GM18499 (cell line): ENCODE data around the gene SLC23A3.

Experiments
- ATAC-seq: cut with Tn5 transposase; IDR thresholded peaks from one replicate; pipeline ENCODE4 v1.9.1; 2021; ENCODE audit warnings: moderate number of reproducible peaks; ENCODE audit not compliant: insufficient read depth, unreplicated experiment

Gene SLC23A3, protein sequence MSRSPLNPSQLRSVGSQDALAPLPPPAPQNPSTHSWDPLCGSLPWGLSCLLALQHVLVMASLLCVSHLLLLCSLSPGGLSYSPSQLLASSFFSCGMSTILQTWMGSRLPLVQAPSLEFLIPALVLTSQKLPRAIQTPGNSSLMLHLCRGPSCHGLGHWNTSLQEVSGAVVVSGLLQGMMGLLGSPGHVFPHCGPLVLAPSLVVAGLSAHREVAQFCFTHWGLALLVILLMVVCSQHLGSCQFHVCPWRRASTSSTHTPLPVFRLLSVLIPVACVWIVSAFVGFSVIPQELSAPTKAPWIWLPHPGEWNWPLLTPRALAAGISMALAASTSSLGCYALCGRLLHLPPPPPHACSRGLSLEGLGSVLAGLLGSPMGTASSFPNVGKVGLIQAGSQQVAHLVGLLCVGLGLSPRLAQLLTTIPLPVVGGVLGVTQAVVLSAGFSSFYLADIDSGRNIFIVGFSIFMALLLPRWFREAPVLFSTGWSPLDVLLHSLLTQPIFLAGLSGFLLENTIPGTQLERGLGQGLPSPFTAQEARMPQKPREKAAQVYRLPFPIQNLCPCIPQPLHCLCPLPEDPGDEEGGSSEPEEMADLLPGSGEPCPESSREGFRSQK

DNA sequence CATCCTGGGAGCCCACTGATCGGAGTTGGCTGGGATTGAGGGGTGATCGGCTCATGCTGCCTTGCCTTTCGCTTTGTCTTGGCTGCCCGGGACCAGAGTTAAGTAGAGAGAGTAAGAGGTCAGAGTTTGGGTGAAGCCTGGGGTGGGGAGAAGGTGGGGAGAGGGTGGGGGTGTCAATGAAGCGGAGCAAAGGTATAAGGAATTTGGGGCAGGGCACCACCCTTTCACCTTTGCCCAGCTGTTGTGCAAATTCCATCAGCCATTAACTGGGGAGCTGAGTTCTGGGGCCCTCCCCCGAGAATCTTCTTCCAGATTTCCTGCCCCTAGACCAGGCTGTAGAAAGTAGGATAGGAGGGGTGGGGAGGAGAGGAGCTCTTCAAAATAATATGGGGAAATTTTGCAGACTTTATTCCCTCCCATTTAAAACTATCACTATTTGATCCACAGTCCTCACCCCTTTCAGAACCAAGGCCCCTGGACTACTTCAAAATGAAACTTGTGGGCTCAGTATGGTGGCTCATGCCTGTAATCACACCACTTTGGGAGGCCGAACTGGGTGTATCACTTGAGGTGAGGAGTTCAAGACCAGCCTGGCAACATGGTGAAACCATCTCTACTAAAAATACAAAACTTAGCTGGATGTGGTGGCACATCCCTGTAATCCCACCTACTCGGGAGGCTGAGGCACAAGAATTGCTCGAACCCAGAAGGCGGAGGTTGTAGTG, at the start of gene SLC23A3:
Gene SLC23A3, minus strand, starts transcription at position 100 of the 725 bp plus-strand sequence. Its CDS starts 45 bp downstream, at position 55.
- ATAC-seq: no peak

DNA sequence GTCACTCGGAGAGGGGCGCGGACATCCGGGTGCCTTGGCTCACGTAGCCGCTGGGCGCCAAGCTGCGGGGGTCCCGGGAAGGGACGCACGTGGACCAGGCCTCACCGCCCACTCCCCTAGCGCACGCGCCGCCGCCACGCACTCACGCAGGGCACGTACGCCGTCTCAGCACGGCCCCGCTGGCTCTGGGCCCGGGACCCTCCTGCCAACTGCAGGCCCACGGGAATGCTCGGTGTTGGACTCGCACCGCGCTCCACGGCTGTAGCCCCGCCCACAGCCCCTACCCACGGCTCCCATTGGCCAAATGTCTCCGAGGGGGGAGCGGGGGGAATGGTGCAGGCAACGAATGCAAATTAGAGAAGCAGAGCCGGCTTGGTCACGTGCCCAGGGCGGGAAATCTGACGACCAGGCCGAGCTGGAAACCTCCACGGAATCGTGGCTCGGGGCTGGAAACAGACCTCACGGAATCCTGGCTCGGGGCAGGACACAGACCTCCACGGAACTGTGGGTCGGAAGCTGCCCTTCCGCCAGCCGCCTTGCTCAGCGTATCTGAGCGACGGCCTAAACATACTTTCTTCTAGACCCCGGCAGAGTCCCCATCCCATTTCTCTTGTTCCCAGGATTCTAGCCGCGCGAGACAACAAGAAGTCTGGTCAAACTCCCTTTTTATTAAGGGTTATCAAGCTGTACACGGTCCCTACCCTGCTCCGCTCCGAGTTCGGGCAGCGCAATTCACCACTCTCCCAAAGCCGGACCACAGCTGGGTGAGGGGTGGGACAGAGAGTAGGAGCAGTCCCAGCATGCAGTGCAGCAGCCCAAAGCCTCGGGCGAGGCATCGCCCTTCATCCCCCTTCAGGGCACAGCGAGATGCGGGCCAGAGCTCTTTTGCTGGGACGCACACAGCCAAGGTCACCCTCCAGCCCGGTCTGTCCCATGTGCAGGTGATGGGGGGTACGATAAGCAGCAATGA, 49.2 kb upstream of the SLC23A3 start, which contains the start of gene ABCB6:
Gene ABCB6, minus strand, starts transcription at position 227 of the 970 bp plus-strand sequence. CDS start 285 bp downstream, outside the sequence.
- ATAC-seq: peak; percentile 35

DNA sequence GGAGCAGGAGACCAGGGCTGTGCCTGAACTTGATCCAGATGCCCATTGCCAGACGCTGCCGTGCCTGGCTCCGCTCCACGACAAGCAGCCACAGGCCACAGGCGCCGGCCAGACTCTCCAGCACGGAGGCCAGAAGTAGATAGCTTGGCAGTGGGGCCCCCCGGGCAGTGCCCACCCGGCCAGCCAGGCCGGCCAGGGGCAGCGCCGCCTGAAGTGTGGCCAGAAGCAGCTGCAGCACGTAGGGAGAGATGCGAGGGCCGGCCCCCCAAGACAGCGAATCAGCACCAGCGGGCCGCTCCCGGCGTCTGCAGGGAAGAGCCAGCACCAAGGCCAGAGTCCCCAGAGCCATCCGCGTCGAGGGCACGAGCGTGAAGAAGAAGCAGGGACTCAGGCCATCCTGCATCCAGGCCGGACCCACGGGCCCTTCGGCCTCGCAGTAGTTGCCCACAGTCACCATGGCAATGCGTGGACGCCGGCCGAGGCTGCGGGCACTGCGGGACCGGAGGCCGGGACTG, 48.4 kb upstream of the SLC23A3 start:
- ATAC-seq: peak; percentile 11

DNA sequence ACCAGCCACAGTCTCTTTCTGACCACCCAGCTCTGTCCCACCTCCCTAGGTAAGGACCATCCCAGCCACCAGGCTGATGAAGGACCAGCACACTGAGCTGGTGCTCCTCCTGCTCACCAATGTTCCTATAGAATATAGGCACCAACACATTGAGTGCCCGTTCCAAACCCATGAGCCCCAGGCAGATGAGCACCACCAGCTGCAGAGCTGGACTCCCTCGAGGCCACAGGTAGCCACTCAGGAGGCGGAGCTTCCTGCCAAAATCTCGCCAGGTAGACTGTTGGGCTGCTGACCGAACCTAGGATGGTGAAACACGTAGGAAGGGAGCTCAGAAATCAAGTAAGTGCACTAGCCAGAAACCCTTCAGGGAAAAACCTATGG, 46.7 kb upstream of the SLC23A3 start:
- ATAC-seq: no peak

DNA sequence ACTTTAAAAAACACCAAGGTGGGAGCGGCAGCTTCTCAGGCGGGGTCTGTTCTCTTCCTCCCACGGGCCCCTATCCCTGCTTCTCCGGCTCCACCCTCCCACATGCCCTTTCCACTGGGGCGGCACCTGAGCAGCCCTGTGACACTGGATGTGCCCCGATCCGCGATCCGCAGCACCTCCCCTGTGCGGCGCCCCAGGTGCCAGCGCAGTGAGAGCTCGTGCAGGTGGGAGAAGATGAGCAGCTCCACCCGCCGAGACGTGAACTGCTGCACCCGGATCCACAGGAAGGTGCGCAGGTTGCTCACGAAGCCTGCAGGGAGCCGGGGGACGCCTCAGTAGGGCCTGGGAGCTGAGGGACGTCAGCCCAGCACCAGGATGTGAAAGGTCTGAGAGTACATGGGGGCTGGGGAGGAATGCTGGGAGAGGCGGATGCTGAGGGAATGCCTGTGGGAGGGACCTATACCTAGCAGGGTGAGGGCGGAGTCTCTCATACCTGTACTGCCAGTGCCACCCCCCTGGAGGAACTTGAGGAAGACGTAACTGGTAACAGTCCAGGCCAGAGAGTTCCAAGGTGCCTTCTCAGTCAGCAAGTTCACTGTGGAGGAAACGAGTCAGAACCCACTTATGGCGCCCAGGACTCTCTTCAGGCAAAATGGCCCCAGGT, 46.2 kb upstream of the SLC23A3 start:
- no peak for ATAC-seq

DNA sequence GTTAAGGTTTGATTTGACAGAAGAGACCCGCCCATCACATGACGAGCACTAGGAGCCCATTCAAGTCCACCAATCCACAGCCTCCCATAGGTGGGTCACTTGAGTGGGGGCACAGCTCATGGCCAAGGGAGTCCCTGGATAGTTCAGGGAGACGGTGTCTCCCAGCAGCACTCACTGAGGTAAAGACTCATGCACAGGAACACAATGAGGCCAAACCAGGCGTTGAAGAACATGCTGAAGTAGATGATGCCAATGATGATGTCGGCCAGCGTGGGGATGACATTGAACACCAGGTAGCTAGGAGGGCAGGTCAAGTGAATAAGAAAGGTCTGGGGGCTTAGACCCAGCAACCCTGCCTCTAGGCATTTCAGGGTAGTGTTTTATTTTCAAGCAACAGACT, 45.0 kb upstream of the SLC23A3 start:
- ATAC-seq: no peak

DNA sequence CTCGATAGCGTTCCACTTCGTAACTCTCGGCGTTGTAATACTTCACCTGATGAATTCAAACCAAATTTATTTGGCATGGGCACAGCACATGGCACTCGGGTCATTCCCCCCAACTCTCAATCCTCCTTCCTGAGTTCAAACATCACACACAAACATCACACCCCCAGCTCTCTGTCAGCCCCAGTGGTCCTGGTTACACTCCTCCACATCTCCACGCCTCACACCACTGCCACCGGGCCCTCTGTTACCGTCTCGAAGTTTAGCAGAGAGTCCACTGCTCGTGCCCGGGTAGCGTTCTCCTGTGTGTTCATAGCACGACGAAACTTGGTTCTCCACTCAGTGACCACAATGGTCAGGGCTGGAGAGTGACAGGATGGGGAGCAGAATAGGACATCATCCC, 44.3 kb upstream of the SLC23A3 start:
- ATAC-seq: no peak

DNA sequence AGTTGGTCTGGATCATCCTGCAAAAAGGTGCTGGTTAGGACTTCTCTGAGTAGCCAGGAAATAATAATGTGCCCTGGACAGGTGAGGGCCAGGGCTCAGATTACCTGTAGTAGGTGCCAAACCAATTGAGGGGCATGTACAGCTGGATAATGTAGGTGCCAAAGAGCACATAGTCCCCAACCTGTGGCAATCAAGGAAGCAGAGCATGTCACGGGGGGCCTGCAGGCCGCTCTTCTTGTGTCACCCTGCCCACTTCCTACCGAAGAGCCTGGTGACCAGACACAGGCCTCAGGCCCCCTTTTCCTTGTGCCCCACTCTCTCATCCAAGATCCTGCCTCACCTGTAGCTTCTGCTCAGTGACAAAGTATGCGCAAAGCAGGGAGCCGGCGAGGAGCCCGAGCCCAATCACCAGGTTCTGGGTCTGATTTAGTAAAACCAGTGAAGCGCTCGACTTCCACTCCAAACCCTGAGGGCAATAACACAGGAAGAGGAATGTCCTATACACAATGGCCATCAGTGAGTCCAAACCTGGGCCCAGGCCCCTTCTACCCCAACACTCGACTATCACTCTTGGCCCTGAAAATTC, 43.8 kb upstream of the SLC23A3 start:
- no peak for ATAC-seq

DNA sequence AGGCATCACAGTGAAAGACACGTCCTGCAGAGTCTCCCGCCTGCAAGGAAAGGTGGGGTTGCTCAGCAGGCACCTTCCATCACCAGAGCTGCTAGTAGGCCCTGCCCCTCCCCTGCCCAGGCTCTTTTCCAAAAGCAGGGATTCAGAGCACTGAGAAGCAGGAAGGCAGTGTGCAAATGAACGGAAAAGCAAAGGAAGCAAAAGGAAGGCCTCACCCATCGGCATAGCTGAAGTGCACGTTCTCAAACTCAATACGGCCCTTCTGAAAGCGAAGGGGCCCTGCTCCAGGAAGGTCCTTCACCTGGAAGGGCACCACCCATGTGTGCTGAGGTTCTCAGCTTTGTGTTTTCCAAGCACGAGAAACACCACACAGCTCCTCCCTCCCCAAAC, 43.2 kb upstream of the SLC23A3 start:
- no peak for ATAC-seq

DNA sequence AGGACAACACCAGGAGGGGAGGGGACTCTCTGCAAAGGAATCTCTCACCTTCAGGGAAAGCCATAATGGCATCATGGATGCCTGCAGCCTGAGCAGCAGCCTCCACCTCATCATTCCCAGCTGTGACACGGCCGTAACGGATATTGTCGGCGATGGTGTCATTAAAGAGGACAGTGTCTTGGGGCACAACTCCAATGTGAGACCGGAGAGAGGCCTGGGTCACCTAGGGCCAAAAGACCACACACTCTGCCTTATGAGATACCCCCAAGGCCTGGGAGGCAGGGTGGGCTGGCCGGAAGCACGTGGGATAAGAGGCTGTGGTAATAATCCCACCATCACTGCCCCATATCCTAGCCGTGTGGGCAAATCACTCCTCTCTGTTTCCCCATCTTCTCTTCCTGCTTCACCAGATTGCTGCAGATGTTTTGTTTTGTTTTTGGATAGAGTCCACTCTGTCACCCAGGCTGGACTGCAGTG, 41.1 kb upstream of the SLC23A3 start:
- ATAC-seq: no peak

DNA sequence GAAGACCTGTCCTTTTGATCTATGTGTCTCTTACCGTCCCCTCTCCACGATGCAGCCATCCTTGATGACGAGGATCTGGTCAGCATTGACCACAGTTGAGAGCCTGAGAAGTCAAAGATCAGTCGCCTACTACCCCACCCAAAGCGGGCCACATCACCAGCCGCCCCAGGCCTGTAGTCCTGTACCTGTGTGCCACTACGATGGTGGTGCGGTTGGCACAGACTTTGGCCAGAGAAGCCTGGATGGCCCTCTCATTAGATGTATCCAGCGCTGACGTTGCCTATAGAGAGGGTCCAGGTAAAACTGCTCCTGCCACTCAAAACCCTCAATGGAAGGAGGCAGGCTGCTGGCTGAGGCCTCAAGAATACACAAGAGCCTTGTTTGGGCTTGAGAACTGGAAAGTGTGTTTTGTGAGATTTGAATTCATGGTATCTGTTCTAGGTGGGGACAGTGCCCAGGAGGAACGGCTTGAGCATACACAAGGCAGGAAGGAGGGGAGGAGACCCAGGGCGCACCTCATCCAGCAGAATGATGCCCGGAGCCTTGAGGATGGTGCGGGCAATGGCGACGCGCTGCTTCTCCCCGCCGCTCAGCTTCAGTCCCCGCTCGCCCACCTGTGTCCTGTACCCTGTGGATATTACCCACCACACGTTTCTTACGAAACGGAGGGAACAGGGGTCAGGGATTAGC, 40.5 kb upstream of the SLC23A3 start:
- ATAC-seq: no peak

DNA sequence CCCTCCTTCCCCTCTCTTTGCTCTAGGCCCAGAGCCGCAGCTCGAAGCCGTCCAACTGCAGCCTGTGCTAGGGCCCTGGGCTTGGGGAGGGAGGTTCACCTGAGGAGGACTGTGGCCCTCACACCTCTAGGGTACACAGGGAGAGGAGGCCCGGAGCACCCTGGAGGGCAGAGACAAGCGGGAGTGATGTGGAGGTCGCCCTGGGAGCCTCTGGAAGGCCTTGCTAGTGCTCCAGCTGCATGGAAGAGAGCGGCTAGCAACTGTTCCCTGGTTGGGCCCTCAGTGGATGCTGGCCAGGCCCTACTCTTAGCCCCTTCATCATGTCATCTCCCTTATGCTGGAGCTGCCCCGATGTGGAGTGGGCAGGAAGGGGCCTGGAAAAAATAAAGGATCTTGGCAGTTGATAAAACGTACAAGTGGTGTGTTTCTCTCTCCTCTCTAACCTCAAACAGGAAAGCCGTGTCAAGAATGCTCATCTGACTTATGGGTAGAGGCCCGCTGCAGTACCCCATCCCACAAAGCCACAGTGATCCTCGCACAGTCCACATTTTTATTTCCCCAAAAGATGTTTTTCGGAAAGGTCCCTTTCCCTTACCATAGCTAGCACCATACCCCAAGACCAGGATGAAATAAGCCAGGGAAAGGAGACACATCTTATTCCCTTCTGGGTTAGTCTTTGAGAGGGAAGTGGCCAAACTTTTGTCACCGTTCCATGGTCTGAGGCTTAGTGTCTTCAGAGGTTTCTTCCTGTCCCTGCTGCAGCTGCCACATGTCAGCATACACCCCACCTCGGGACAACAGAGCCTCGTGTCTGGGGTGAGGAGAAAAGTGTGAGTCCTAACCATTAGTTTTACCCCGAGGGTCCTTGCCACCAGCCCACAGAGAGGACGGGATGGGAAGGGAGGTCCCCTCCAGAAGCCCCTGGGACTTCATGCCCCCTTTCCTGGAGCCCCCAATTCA, 39.7 kb upstream of the SLC23A3 start:
- ATAC-seq: no peak

DNA sequence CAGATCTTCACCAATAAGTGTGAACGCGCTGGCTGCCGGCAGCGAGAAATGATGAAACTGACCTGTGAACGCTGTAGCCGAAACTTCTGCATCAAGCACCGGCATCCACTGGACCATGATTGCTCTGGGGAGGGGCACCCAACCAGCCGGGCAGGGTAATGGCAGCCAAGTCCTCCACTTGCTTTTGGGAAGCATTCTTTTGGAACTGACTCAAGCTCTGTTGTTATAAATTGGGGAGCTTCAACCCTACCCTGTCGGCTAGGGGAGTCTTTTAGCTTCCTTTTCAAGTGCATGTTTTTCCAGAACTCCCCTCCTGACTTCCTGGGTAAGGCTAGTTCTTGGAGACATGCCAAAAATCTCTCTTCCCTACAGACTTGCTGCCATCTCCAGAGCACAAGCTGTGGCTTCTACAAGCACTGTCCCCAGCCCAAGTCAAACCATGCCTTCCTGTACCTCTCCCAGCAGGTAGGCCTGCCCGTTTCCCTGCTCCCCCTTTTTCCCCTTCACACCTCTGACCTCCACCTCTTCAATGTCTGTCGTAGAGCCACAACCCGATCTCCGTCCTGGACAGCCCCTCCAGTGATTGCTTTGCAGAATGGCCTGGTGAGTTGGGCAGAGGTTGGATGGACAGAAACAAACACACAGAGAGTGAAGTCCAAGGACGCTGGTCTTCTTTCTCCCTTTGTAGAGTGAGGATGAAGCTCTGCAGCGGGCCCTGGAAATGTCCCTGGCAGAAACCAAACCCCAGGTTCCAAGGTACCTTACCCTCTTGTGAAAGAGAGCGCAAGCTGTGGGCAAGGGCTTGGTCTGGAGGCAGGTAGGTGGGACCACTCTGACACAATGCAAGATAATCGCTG, 38.3 kb upstream of the SLC23A3 start:
- no peak for ATAC-seq

DNA sequence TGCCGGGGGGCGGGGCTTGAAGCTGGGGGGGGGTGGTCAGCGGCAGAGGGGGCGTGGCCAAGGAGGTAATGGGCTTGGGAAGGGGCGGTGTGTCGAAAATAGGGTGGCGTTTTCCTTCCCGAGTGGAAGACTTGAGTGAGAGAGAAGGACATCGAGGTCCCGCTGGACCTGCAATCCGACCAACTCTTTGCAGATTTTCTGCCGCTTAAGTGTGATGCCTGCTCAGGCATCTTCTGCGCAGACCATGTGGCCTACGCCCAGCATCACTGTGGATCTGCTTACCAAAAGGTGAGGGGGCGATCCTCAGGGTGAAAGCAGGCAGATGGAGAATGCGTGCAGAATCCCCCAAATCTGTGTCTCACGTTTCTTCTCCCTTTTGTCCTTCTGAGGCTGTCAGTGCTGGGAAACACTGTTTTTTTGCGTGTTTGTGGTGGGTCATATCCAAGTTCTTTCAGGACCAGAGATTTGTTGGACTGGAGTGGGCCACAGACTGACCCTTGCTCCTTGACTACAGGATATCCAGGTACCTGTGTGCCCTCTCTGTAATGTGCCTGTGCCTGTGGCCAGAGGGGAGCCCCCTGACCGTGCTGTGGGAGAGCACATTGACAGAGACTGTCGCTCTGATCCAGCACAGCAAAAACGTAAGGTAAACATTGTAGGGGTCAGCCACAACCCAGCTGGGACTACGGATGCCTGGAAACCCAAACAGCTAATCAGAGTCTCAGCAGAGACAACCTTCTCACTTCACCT, 37.5 kb upstream of the SLC23A3 start:
- ATAC-seq: no peak

DNA sequence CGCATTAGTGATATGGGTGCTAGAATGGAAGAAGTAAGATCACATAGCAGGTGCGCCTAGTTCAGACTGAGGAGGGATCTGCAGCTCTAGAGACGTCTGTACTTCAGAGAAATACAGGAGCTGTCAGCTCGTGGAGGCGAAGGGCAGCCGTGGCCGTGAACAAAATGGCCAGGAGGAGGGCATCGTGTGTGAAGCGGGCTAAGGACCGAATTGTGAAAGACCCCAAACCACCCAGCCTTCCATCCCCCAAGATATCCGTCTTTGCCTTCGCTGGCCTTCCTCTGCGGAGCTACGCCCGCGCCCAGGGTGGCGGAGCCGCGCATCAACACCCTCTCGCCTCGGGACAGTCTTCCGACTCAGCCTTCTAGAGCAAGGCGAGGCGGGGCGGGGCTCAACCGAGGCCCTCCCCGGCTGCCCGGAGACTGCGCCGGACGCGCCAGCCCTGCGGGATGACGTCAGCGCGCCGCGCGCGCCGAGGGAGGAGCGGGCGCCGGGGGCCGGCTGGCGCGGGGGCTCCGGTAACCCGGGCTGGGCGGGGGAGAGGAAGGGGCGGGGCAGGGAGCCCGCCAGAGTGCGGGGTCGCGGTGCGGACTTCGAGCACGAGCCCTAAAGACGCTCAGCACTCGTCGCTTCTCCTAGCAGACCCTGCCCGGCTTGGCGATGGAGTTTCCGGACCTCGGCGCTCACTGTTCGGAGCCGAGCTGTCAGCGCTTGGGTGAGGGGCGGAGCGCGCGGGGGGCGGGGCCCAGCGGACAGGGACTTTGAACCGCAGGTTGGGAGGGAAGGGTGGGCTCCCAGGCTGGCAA, 36.7 kb upstream of the SLC23A3 start, which contains the start of gene ZFAND2B:
Gene ZFAND2B, plus strand, starts transcription at position 455 of the 806 bp plus-strand sequence. Its CDS starts 206 bp downstream, at position 661.
- ATAC-seq: peak; percentile 80
